HuH-7 (cell line): ENCODE results near the gene LENEP.

Experiments
- DNase-seq: peaks from one replicate; pipeline ENCODE4 v3.0.0; 2011; ENCODE audit warnings: low spot score

Gene LENEP

GRCh38 chr1:155011437-155012025 lies 18.1 kb downstream of the LENEP start:
- DNase-seq = no peak

DNA sequence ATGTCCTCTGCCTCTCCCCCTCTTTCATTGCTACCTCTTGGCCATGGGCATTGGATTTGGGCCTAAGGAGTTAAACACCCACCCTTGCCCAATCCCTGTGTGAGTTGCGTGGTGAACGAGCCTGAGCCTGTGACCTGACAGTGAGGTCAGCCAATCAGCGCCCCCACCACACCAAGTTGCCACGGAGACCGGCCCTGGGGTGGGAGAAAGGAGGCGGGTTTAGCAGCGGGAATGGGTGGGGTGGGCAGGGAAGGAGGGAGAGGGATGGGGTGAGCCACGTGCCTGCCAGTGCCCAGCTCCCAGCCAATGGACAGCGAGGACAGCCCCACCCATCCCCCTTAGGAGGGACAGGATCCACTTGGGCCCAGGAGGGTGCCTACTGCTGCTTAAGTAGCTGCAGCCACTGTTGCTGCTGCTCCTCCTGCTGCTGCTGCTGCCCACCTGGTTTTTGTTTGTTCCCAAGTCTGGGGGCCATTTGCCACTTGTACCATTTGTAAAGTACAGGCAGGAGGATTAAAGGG lies 18.7 kb downstream of the LENEP start:
- DNase-seq = no peak

GRCh38 chr1:155012776-155013602 lies 19.6 kb downstream of the LENEP start:
- DNase-seq = no peak

GRCh38 chr1:155013632-155014031 lies 20.2 kb downstream of the LENEP start:
- no peak for DNase-seq

DNA sequence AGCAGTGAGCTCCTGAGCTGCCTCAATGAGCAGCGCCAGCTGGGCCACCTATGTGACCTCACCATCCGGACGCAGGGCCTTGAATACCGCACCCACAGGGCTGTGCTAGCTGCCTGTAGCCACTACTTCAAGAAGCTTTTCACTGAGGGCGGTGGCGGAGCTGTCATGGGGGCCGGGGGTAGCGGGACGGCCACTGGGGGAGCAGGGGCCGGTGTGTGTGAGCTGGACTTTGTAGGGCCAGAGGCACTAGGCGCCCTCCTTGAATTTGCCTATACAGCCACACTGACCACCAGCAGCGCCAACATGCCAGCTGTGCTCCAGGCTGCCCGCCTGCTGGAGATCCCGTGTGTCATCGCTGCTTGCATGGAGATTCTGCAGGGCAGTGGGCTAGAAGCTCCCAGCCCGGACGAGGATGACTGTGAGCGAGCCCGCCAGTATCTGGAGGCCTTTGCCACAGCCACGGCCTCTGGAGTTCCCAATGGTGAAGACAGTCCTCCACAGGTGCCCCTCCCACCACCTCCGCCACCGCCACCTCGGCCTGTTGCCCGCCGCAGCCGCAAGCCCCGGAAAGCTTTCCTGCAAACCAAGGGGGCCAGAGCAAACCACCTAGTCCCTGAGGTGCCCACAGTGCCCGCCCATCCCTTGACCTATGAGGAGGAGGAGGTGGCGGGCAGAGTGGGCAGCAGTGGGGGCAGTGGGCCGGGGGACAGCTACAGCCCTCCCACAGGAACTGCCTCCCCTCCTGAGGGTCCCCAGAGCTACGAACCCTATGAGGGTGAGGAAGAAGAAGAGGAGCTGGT lies 21.5 kb downstream of the LENEP start:
- DNase-seq = no peak

- no peak for DNase-seq
These were observed 22.3 kb downstream of the LENEP start for GRCh38 chr1:155015527-155016230.

DNA sequence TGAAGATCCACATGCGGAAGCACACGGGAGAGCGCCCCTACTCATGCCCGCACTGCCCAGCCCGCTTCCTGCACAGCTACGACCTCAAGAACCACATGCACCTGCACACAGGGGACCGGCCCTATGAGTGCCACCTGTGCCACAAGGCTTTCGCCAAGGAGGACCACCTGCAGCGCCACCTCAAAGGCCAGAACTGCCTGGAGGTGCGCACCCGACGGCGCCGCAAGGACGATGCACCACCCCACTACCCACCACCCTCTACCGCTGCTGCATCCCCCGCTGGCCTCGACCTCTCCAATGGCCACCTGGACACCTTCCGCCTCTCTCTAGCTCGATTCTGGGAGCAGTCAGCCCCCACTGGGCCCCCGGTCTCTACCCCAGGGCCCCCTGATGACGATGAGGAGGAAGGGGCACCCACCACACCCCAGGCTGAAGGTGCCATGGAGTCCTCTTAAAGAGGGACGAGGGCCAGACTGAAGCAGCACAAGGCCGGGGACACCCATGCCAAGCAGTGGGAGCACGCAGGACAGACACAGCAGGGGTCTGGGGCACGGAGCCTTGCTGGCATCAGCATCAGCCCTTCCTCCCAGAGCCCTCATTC lies 22.9 kb downstream of the LENEP start:
- no peak for DNase-seq

- DNase-seq = peak; percentile 90
These were observed 23.9 kb downstream of the LENEP start for GRCh38 chr1:155017041-155017945.

DNA sequence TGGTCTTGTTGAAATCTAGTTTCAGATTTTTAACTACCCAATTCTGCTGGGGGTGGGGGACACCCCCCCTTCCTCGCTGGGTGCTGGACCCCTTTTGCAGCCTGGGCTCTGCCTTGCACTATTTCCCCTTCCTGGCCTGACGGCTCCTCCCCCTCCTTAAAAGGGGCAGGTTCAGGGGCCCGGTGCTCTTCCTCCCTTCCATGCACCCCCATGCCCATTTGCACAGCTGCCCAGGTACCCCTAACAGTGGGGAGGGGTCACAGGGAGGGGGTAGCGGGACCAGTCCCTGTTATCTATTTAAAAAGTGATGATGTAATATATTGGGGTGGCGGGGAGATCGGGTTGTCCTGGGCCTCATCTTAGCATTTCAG lies 24.5 kb downstream of the LENEP start:
- DNase-seq = no peak

GRCh38 chr1:155018617-155019348 lies 25.4 kb downstream of the LENEP start:
- DNase-seq = no peak

DNA sequence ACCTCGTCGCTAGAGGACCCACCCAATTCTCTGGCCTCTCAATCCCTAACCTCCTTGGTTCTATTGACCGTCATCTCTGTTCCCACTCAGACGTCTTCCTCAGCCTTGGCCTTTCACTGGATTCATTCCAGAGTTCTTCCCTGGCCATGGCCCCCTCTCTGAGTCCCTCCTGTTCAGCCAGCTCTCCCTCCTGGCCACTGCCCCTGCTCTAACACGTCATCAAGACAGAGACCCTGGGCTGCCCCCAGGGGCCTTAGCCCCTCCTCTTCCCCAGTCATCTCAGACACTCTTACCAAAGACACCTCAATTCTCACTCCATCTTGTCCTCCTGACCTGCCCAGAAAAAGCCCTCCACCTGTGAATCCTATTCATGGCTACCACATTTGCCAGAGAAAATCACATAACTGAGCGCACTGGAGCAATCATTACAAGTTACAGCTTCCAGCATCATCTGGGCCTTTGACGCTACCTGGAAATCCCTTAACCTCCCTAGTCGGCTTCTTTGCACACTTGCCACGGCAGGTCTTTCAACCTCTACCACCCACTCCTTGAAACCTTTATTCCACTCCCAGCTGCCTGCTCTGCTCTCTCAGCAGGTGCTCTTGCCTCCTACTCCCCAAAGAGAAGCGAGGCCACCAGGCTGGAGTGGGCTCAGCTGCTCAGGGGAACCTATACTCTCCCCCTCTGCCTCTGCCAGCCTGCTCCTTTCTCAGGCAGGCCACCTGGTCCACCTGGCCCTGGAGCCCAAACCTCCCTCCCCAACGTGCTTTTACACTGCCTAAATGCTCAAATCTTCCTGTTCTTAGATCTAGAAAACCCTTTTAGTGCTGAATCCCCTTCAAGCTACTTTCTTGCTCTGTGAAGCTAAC lies 26.2 kb downstream of the LENEP start:
- no peak for DNase-seq

DNA sequence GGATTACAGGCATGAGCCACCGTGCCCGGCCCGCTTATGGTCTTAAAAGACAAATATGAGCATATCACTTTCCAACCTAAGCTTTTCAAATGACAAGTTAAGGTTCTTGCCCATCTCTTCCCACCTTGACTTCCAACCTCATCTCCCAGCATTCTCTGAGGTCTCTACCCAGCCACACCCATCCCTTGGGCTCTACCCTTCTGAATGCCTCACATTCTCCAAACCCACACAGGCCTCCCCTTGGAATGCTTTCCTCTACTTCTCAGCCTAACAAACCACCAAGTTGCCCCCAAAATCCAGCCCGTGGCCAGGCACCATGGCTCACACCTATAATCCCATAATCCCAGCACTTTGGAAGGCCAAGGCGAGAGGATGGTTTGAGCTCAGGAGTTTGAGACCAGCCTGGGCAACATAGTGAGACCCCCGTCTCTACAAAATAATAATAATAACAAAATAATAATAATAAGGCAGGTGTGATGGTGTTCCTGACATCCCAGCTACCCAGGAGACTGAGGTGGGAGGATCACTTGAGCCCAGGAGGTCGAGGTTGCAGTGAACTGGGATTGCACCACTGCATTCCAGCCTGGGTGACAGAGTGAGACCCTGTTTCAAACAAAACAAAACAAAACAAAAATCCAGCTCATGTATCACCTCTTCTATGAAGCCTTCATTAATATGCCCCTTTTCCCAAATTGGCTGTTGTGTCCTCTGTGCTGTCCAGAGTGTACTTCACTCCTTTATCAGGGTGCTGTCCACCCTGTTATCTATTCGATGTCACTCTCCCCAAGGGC lies 28.9 kb downstream of the LENEP start:
- no peak for DNase-seq

DNA sequence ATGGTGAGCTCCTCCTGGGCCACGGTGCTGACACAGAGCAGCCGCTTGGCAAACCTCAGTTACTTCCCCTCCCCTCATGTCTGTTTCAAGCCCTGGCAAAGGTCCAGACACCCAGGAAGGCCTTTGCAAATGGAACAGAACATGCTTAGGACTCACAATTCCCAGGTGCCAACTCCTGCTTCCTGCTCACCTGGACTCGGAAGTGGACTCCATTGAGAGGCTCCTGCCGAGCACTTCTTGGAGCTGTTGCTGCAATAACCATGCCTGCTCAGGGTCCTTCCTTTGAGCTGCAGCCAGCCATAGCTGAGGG lies 29.5 kb downstream of the LENEP start:
- DNase-seq = no peak

- no peak for DNase-seq
These were observed 30.2 kb downstream of the LENEP start for GRCh38 chr1:155023627-155024026.

DNA sequence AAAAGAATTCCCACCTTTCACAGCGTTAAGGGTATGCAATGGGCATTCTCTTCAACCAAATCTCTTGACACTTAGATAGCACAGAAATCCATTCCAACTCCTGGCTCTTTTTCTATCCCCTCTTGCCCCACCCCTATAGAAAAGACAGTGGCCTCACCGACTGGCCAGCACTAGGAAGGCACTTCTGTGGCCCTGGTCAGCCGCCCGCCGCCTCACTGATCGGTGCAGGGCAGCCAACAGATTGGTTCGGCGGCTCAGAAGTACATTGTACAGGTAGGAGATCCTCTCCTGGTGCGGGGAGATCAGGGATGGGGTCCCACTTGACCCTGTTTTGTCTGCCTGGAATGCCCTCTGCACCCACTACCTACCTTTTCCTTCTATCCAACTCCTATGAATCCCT lies 30.9 kb downstream of the LENEP start:
- DNase-seq = no peak

DNA sequence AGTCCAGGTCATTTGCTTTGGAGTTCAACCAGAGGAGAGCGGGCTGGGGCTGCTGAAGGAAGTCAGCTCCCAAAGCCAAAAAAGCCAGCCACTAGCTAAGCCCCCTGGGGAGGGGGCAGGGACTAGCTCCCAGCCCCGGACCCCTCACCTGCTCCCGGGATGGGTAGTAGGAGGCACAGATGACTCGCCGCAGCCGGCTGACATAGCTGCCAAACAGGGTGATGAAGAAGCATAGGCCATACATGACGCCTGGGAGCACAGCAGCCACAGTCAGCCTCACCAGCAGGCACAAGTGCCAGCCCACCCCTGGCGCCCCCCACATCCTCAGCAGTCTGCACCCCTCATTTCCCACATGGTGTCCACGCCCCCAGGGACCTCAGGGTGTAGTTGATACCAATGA lies 32.8 kb downstream of the LENEP start:
- DNase-seq = no peak

DNA sequence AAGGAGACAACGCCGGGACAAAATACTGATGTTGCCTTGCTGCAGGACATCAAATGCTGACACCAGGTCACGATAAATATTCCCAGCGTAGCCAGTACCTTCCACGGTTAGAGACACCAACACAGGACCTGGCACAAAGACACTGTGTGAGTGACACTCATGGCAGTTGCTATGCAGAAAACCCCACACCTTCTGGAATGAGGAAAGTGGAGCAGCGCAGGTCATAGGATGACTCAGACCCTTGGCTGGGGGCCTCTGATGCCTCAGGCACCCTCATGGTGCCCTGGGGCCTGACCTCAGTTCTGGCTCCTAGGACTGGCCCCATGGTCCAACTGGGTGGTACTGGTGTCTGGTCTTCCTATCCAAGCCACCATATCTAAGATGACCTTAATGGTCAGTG lies 33.2 kb downstream of the LENEP start:
- no peak for DNase-seq

- DNase-seq = no peak
These were observed 36.3 kb downstream of the LENEP start for GRCh38 chr1:155029513-155030242.
